ENCODE measurements around the gene VPS13D.

VPS13D gene

GRCh38 chr1:12473596-12474362 is 243.9 kb downstream of the VPS13D start:
- DNase-seq, result no peak

GRCh38 chr1:12475101-12475500 is 245.3 kb downstream of the VPS13D start:
- no peak for DNase-seq

GRCh38 chr1:12475530-12475934 is 245.7 kb downstream of the VPS13D start:
- DNase-seq, result no peak

- no peak for DNase-seq
Measured at GRCh38 chr1:12475947-12476346, 246.1 kb downstream of the VPS13D start.

- no peak for DNase-seq
Measured at GRCh38 chr1:12477314-12477713, 247.5 kb downstream of the VPS13D start.

GRCh38 chr1:12477936-12478611 is 248.2 kb downstream of the VPS13D start:
- DNase-seq, result peak; percentile 32

- no peak for DNase-seq
Measured at GRCh38 chr1:12478612-12478985, 248.8 kb downstream of the VPS13D start.

GRCh38 chr1:12479311-12479710 is 249.5 kb downstream of the VPS13D start:
- DNase-seq, result no peak

- no peak for DNase-seq
Measured at GRCh38 chr1:12480041-12480440, 250.2 kb downstream of the VPS13D start.

GRCh38 chr1:12480748-12481362 is 251.0 kb downstream of the VPS13D start:
- no peak for DNase-seq

GRCh38 chr1:12481928-12482327 is 252.1 kb downstream of the VPS13D start:
- DNase-seq, result no peak

GRCh38 chr1:12482988-12483387 is 253.2 kb downstream of the VPS13D start:
- no peak for DNase-seq

GRCh38 chr1:12485231-12486058 is 255.6 kb downstream of the VPS13D start:
- peak; percentile 22 for DNase-seq

- no peak for DNase-seq
Measured at GRCh38 chr1:12486059-12486341, 256.2 kb downstream of the VPS13D start.

GRCh38 chr1:12486401-12487005 is 256.7 kb downstream of the VPS13D start:
- no peak for DNase-seq

GRCh38 chr1:12487520-12487919 is 257.7 kb downstream of the VPS13D start:
- DNase-seq, result no peak

- DNase-seq, result no peak
Measured at GRCh38 chr1:12488666-12489354, 259.0 kb downstream of the VPS13D start.

GRCh38 chr1:12490532-12491142 is 260.8 kb downstream of the VPS13D start:
- DNase-seq, result no peak

- peak; percentile 6 for DNase-seq
Measured at GRCh38 chr1:12491656-12492055, 261.8 kb downstream of the VPS13D start.

GRCh38 chr1:12495725-12496124 is 265.9 kb downstream of the VPS13D start:
- no peak for DNase-seq

- DNase-seq, result no peak
Measured at GRCh38 chr1:12496154-12496961, 266.5 kb downstream of the VPS13D start.

All from NCI-H146 (cell line).